GM18502 (cell line): ENCODE results near the gene FOXC1.

Source experiments
- ATAC-seq: cut with Tn5 transposase; IDR thresholded peaks from one replicate; pipeline ENCODE4 v1.9.1; 2021; ENCODE audit warnings: mild to moderate bottlenecking; ENCODE audit not compliant: unreplicated experiment, poor library complexity

Gene FOXC1

DNA sequence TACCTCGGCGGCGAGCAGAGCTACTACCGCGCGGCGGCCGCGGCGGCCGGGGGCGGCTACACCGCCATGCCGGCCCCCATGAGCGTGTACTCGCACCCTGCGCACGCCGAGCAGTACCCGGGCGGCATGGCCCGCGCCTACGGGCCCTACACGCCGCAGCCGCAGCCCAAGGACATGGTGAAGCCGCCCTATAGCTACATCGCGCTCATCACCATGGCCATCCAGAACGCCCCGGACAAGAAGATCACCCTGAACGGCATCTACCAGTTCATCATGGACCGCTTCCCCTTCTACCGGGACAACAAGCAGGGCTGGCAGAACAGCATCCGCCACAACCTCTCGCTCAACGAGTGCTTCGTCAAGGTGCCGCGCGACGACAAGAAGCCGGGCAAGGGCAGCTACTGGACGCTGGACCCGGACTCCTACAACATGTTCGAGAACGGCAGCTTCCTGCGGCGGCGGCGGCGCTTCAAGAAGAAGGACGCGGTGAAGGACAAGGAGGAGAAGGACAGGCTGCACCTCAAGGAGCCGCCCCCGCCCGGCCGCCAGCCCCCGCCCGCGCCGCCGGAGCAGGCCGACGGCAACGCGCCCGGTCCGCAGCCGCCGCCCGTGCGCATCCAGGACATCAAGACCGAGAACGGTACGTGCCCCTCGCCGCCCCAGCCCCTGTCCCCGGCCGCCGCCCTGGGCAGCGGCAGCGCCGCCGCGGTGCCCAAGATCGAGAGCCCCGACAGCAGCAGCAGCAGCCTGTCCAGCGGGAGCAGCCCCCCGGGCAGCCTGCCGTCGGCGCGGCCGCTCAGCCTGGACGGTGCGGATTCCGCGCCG, 994 bp downstream of the FOXC1 start:
- ATAC-seq = peak; percentile 13

DNA sequence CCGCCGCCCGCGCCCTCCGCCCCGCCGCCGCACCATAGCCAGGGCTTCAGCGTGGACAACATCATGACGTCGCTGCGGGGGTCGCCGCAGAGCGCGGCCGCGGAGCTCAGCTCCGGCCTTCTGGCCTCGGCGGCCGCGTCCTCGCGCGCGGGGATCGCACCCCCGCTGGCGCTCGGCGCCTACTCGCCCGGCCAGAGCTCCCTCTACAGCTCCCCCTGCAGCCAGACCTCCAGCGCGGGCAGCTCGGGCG, 1.5 kb downstream of the FOXC1 start:
- ATAC-seq = no peak

DNA sequence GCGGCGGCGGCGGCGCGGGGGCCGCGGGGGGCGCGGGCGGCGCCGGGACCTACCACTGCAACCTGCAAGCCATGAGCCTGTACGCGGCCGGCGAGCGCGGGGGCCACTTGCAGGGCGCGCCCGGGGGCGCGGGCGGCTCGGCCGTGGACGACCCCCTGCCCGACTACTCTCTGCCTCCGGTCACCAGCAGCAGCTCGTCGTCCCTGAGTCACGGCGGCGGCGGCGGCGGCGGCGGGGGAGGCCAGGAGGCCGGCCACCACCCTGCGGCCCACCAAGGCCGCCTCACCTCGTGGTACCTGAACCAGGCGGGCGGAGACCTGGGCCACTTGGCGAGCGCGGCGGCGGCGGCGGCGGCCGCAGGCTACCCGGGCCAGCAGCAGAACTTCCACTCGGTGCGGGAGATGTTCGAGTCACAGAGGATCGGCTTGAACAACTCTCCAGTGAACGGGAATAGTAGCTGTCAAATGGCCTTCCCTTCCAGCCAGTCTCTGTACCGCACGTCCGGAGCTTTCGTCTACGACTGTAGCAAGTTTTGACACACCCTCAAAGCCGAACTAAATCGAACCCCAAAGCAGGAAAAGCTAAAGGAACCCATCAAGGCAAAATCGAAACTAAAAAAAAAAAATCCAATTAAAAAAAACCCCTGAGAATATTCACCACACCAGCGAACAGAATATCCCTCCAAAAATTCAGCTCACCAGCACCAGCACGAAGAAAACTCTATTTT, 2.0 kb downstream of the FOXC1 start:
- ATAC-seq = no peak

DNA sequence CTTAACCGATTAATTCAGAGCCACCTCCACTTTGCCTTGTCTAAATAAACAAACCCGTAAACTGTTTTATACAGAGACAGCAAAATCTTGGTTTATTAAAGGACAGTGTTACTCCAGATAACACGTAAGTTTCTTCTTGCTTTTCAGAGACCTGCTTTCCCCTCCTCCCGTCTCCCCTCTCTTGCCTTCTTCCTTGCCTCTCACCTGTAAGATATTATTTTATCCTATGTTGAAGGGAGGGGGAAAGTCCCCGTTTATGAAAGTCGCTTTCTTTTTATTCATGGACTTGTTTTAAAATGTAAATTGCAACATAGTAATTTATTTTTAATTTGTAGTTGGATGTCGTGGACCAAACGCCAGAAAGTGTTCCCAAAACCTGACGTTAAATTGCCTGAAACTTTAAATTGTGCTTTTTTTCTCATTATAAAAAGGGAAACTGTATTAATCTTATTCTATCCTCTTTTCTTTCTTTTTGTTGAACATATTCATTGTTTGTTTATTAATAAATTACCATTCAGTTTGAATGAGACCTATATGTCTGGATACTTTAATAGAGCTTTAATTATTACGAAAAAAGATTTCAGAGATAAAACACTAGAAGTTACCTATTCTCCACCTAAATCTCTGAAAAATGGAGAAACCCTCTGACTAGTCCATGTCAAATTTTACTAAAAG, 2.7 kb downstream of the FOXC1 start:
- no peak for ATAC-seq

DNA sequence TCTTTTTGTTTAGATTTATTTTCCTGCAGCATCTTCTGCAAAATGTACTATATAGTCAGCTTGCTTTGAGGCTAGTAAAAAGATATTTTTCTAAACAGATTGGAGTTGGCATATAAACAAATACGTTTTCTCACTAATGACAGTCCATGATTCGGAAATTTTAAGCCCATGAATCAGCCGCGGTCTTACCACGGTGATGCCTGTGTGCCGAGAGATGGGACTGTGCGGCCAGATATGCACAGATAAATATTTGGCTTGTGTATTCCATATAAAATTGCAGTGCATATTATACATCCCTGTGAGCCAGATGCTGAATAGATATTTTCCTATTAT, 3.2 kb downstream of the FOXC1 start:
- ATAC-seq = no peak

DNA sequence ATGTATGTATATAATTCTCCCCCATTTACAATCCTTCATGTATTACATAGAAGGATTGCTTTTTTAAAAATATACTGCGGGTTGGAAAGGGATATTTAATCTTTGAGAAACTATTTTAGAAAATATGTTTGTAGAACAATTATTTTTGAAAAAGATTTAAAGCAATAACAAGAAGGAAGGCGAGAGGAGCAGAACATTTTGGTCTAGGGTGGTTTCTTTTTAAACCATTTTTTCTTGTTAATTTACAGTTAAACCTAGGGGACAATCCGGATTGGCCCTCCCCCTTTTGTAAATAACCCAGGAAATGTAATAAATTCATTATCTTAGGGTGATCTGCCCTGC, 3.6 kb downstream of the FOXC1 start:
- no peak for ATAC-seq

DNA sequence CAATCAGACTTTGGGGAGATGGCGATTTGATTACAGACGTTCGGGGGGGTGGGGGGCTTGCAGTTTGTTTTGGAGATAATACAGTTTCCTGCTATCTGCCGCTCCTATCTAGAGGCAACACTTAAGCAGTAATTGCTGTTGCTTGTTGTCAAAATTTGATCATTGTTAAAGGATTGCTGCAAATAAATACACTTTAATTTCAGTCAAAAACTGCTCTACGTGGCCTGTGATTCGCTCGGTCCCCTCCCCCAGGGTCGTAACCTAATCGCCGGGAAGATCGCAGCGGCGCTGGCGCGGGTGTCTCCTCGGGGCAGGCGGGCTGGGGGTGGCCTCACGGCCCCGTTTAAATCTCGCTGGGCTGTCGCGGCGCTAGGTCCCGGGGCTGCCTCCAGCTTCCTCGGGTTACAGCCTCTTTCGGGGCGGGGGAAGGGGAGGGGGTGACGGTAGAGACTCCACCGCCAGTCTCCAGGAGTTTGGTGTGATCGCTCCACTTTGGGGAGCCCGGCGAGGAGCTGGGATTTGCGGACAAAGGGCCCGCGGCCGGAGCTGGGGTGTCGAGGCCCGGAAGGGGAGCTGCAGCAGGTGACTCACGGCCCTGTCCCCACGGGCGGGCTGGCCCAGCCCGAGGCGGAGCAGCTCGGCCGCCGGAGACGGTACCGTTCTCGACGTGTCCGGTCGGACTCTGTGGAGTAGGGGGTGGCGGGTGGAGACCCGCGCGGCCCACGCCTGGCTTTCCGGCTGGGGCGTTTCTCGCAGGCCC, 4.2 kb downstream of the FOXC1 start:
- ATAC-seq = no peak

DNA sequence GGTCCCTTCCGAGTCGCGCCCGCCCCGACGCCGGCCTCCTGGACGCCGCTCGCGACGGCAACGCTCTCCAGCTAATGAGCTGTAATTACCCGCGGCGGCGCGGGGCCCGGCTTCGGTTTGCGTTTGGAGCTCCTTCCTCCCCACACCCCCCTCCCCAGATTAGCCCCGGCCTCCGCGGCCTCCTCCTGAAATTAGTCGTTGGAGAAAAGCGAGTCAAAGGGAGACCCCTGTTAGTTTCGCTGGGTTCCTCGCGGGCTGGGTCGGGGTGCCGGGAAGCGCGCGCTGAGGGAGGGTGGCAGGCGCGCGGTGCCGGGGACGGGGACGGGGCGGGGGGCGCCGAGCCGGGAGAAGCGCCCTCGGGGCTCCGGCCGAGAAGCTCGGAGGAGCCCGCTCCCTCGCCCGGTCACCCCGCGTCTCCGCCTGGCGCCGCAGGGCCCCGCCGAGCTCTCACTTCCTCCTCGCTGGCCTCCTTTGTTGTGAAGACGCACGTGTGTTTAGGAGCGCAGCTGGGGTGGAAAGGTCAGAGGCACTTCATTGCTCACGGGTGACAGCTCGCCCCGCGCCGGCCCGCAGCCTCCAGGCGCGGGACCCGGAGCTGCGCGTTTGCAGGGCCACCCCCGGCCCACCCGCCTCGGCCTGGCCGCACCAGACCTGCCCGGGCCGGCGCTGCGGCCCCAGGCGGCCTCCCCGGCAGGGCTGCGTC, 4.9 kb downstream of the FOXC1 start:
- no peak for ATAC-seq

DNA sequence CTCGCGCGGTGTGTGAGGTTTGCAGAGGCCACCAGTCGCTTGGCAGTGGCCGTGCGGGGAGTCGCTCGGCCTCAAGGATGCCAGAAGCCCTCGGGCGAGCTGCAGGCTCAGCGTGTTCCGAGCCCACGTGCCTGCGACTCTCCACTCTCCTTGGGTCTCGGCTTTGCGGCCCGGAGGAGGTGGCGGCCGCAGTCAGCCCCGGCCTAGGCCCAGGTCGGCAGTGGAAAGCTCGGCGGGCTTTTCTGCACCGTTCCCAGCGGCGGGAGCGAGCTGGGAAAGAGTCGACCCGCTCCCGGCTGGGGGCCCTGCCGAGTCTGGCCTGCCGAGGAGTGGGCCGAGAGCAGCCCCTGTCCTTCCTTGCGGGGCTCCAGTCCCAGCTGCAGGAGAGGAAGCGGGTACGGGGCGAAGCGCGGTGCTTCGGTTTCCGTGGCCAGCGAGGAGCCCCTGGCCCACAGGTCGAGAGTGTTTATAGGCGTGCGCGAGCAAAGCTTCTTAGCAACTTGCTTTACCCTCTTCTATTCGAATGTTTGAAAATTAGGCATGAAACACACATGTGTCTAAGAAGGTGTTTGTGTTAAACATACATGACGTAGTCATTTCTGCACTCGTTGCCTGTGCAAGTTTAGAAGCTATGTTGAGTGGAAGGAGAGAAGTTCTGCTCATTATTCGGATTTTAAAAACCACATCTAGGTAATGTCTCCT, 5.6 kb downstream of the FOXC1 start:
- ATAC-seq = no peak

DNA sequence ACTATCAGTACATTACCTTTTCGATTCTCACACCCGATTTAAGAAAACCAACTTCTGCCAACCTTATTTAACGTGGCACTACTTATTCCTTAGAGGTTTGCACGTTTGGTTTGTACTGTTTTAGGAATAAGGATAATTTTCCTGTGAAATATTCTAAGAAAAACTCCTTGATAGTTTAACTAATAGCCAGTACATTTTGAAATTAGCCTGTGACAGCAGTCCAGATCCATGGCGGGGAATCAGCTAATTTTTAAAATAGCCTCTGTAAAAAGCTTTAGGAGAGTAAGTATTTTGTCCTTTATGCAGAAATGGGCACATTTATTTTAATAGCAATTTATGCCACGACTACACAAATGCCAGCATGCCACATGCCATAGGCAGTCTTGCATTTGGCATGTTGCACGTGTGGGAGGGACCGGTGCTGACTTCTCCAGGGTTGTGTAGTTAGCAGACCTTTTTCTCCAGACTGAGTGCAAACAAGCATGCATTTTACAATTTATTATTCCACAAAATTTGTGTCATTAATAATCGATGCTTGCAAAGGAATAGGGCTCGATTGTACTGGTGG, 6.2 kb downstream of the FOXC1 start:
- no peak for ATAC-seq

DNA sequence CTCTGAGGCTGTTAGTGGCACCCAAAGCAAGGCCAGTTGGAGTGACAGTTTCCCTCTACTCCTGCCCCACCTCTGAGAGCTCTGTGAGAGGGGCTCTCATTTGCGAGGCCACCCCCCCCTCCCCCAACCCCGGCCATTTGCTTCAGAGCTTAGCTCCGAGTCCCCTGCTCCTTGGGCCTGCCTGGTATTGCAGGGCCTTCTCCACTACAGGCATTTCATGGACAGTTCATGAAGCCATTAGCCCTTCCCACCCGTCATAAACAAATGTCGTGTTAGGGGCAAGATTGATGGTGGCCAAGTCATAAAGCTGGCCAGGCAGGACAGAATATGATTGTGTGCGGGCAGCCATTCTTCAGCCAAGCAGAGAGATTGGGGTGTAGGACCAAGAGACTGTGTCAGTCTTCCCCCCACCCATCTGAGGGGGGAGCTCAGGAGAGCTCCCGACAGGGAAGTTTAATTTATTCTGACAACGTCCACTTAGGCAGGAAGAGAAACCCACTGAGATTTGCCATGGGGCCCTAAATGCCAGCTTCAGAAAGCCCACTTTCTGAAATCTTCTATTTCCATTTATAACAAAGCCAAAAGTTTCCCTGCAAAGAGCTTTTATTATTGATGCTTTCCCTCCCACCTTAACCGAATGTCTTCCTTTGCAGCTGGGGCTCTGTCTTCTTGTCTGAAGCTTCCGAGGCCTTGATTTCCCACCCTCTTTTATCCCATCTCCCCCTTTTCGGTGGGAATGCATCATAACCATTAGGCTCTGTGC, 7.2 kb downstream of the FOXC1 start:
- ATAC-seq = no peak

DNA sequence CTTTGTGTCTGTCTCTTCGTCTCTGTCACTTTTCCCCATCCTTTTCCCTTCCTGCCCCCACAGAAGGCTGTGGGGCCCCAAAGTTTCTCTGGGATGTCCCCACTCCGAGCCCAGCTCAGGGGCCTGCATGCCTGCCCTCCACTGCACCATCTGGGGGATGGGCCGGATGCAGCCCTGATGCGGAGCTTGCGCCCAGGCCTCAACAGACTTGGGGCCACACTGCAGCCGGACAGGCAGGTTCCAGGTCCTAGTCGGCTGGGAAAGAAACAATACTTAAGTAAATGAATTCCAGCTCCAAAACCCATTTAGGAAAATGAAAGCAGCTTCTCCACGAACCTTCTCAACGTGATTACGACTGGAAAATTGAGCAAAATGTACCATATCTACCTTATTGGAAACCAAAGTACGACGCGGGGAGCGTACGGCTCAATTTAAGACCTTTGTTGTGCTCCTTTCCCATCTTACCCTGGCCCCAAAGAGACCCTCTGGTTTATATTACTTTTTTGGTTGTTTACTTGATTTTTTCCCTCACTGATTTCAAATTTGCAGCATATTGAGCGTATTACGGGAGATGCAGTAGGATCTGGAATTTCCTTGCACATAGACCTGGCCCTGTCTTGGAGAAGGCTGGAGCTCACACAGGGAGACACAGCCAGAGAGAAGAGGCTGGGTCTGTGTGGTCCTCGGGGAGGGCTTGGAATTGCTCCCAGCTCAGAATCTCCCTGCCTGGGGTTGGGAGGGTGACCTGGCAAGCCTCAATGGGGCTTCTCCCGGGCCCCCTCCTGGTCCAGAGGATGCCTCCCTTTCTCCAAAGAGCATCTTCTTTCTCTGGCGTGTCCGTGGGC, 8.0 kb downstream of the FOXC1 start:
- no peak for ATAC-seq

DNA sequence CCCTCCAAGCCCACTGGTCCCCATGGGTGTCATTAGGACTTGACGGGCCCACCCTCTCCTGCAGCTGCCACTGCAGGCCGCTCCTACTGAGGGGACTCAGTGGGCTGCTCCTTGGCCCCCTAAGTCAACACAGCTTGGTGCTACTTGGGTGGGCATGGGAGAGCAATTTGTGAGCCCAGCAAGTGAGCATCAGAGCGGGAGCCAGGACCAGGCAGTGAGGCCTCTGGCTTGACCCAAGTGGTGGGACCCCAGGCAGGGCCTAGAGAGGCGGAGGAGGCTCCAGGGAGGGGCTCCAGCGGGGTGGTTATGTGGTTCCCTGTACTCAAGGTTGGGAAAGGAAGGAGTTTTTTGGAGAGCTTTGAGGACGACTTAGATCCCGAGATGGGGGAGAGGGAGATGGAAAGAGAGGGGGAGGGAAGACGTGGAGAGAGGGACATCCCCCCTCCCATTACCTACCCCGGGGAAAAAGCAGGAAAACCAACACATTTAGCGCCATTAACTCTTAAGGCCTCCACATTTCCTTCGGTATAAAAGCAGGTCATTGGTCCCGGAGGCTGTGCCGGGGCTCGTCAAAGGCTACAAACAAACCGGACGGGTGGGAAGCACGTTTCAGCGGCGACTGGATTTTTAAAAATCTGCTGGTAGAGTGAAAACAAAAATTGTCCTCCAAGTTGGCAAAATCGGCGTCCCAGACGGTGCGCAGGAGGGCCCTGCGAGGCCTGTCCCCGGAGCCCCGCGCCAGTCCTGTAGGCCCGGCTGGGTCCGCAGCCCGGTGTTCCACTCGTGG, 8.8 kb downstream of the FOXC1 start:
- no peak for ATAC-seq

DNA sequence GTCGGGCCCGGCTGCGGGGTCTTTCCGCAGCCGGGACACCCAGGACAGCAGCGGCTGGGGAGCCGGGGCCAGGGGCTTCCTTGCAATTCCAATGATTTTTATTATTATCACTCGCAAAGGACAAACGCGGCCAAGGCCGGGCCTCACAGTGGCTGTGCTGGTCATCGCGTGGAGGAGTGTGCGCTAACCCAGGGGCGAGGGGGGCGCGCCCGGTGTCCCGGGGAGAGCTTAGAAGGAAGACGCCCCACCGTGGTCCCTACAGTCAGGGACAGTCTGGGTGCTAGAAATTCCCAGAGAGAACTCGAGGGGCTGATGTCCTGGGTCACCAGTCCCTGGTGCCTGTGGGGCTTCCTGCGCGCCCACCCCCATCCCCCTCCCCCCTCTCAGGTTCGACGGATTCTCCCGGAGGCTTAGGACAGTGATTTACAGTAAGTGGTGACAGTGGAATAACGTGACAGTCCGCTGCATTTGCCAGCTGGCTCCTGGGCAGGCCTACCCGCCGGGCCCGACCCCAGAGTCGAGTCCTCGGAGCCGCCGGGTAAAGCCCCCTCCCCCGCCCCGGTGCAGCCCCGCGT, 9.5 kb downstream of the FOXC1 start:
- no peak for ATAC-seq

DNA sequence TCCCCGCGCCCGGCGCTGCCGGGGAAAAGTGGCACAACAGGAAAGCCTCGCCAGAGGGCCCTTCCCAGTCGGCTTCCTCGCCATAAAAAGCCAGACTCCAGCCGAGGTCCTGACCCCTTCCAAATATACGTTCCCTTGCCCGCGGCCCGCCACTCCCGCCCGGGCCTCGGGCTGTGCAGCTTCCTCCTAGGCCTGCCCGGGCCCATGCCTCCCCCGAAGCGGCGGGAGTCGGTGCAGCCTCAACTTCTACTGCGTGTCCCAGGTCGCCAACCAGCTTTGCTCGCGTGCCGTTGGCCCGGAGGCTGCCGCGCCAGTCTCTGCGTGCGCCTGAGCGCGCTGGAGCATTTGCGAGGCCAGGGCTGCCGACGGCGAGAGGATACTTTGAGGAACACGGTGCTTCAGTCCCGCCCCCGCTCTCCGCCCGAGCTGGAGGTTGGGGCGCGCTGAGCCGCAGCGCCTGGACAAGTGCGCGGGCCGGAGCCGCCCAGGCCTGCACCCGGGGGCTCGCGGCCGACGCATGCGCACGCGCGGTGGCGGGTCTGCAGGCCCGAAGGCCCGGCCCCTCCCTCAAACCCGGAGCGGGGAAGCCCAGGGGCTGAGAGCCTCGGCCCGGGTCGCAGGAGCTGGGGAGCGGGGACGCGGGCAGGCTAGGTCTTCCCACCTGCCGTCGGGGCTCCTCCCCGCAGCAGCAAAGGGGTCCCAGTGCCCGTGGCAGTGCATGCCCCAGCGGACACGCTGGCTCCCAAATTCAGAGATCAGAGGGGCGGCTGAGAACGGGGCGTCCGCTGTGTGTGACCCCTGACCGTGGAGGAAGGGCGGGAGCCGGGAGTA, 10.2 kb downstream of the FOXC1 start:
- no peak for ATAC-seq

DNA sequence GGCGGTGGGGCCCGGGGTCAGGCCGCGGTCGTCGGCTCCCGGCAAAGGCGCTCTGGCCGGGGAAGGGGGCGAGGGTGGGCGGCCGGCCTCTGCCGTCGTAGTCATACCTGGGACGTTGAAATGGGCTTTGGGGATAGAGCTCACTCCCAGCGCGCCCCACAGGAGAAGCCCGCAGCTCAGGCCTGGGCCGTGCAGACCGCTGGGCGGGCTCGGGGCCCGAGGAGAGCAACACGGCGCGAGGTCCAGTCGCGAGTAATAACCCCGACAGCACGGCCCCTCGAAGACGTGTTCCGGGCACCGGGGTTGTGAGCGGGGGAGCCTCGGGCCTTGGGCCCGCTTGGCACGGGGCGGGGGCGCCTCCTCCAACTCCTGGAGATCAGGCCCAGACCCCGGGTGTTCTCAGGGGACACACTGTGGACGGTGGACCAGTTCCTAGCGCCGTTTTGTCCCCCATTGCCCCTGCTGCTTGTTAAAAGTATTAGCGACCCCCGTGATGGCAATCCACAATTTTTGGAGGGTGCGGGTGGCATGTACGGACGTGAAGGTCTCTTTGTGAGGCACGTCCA, 10.9 kb downstream of the FOXC1 start:
- no peak for ATAC-seq
